Measurements from ENCODE around the gene CCL5.

CCL5 gene

GRCh38 chr17:35868737-35869136 lies 11.4 kb downstream of the CCL5 start, which contains the start of gene HEATR9:
Gene HEATR9 (minus strand): TSS chr17:35868891. CDS start chr17:35868742, 149 bp downstream.
- DNase-seq, result no peak
- no peaks in the 10 kb centered on the region for H3K36me3 ChIP-seq (replicated peaks)
- in situ Hi-C loops (cut with HindIII; ENCODE audit: low pct_ligation_motif_present, low sequenced_read_pairs), result no loop called here

GRCh38 chr17:35867574-35867973 lies 12.6 kb downstream of the CCL5 start:
- in situ Hi-C loops (cut with HindIII; ENCODE audit: low pct_ligation_motif_present, low sequenced_read_pairs), result no loop called here
- H3K27me3 ChIP-seq (replicated peaks), result no peaks in the 10 kb centered on the region
- no peak overlapping the region for H3K27ac ChIP-seq
- TF ChIP-seq CTCF (IDR thresholded peaks at IDR 0.05; ENCODE audit: low read depth, low read length, missing control alignments), result no peak
- no peak overlapping the region for H3K4me3 ChIP-seq (ENCODE audit: low read depth, low read length)
- no peaks in the 10 kb centered on the region for H3K36me3 ChIP-seq (replicated peaks)
- DNase-seq, result no peak

More at GRCh38 chr17:35868737-35869136, 11.4 kb downstream of the CCL5 start, which contains the start of gene HEATR9:
- H3K4me3 ChIP-seq (ENCODE audit: low read depth, low read length), result no peak within 1 kb of the TSS
- no peak for TF ChIP-seq CTCF (IDR thresholded peaks at IDR 0.05; ENCODE audit: low read depth, low read length, missing control alignments)
- H3K27me3 ChIP-seq (replicated peaks), result no peaks in the 10 kb centered on the region
- H3K27ac ChIP-seq, result no peak within 1 kb of the TSS

- Histone ChIP-seq H3K27me3 (replicated peaks) (no peaks in the 10 kb centered on the region), H3K27ac (no peak overlapping the region), H3K36me3 (replicated peaks) (no peaks in the 10 kb centered on the region), H3K4me3 (ENCODE audit: low read depth, low read length) (no peak overlapping the region)
- no peak for DNase-seq
- in situ Hi-C loops (cut with HindIII; ENCODE audit: low pct_ligation_motif_present, low sequenced_read_pairs), result no loop called here
- no peak for TF ChIP-seq CTCF (IDR thresholded peaks at IDR 0.05; ENCODE audit: low read depth, low read length, missing control alignments)
Measured at GRCh38 chr17:35866341-35866950, 13.7 kb downstream of the CCL5 start.

GRCh38 chr17:35865412-35866340 lies 14.5 kb downstream of the CCL5 start:
- no peak overlapping the region for H3K27ac ChIP-seq
- no peaks in the 10 kb centered on the region for H3K27me3 ChIP-seq (replicated peaks)
- H3K4me3 ChIP-seq (ENCODE audit: low read depth, low read length), result no peak overlapping the region
- TF ChIP-seq CTCF (IDR thresholded peaks at IDR 0.05; ENCODE audit: low read depth, low read length, missing control alignments), result no peak
- DNase-seq, result no peak
- in situ Hi-C loops (cut with HindIII; ENCODE audit: low pct_ligation_motif_present, low sequenced_read_pairs), result no loop called here
- no peaks in the 10 kb centered on the region for H3K36me3 ChIP-seq (replicated peaks)

- H3K27ac ChIP-seq, result no peak overlapping the region
- no peak for TF ChIP-seq CTCF (IDR thresholded peaks at IDR 0.05; ENCODE audit: low read depth, low read length, missing control alignments)
- H3K27me3 ChIP-seq (replicated peaks), result no peaks in the 10 kb centered on the region
- H3K36me3 ChIP-seq (replicated peaks), result no peaks in the 10 kb centered on the region
- H3K4me3 ChIP-seq (ENCODE audit: low read depth, low read length), result no peak overlapping the region
- no peak for DNase-seq
- in situ Hi-C loops (cut with HindIII; ENCODE audit: low pct_ligation_motif_present, low sequenced_read_pairs), result no loop called here
Measured at GRCh38 chr17:35864853-35865252, 15.3 kb downstream of the CCL5 start.
